HEK293 (cell line): ENCODE measurements around the gene BCL6B.

Experiments
- ELK4 ChIP-seq: IDR thresholded peaks from 2 replicates; pipeline ENCODE4 v1.6.1; 2011; ENCODE audit warnings: mild to moderate bottlenecking, low read depth, low read length, borderline replicate concordance
- MYNN ChIP-seq: fragments of 450-650 bp; formaldehyde crosslinking; IDR thresholded peaks from 2 replicates; pipeline ENCODE4 v1.5.1; 2016; ENCODE audit warnings: missing biosample characterization, missing genetic modification characterization, borderline replicate concordance
- REPIN1 ChIP-seq: fragments of 450-650 bp; formaldehyde crosslinking; IDR thresholded peaks from 2 replicates; pipeline ENCODE4 v1.5.1; 2017; ENCODE audit warnings: missing biosample characterization, missing genetic modification characterization, low read depth
- ZBTB11 ChIP-seq: fragments of 450-650 bp; formaldehyde crosslinking; conservative IDR thresholded peaks from 2 replicates; pipeline ENCODE4 v1.5.1; 2016; ENCODE audit warnings: low read depth, missing biosample characterization, missing genetic modification characterization
- ZNF132 ChIP-seq: fragments of 450-650 bp; formaldehyde crosslinking; IDR thresholded peaks from 2 replicates; pipeline ENCODE4 v1.5.1; 2017; ENCODE audit warnings: missing biosample characterization, missing genetic modification characterization, borderline replicate concordance
- ZNF184 ChIP-seq: fragments of 450-650 bp; IDR thresholded peaks from 2 replicates; pipeline ENCODE4 v1.5.1; 2018; ENCODE audit warnings: missing biosample characterization, mild to moderate bottlenecking, missing genetic modification characterization
- ZNF501 ChIP-seq: fragments of 450-650 bp; formaldehyde crosslinking; IDR thresholded peaks from 2 replicates; pipeline ENCODE4 v1.5.1; 2016; ENCODE audit warnings: missing biosample characterization, missing genetic modification characterization
- ZSCAN30 ChIP-seq: fragments of 450-650 bp; IDR thresholded peaks from 2 replicates; pipeline ENCODE4 v1.5.1; 2018; ENCODE audit warnings: missing biosample characterization, mild to moderate bottlenecking, missing genetic modification characterization, moderate library complexity
- TF ChIP-seq, protein P1 (sequence below): fragments of 450-650 bp; formaldehyde crosslinking; conservative IDR thresholded peaks from 2 replicates; pipeline ENCODE4 v1.5.1; 2016; ENCODE audit warnings: low read depth, missing biosample characterization, missing genetic modification characterization
- TF ChIP-seq, protein P2 (sequence below): fragments of 450-650 bp; formaldehyde crosslinking; IDR thresholded peaks from 2 replicates; pipeline ENCODE4 v1.5.1; 2016; ENCODE audit warnings: missing biosample characterization, missing genetic modification characterization
- TF ChIP-seq, protein P3 (sequence below): fragments of 450-650 bp; formaldehyde crosslinking; IDR thresholded peaks from 2 replicates; pipeline ENCODE4 v1.5.1; 2017; ENCODE audit warnings: missing biosample characterization, missing genetic modification characterization
- TF ChIP-seq, protein P4 (sequence below): fragments of 450-650 bp; formaldehyde crosslinking; IDR thresholded peaks from 2 replicates; pipeline ENCODE4 v1.5.1; 2016; ENCODE audit warnings: missing biosample characterization, missing genetic modification characterization
- TF ChIP-seq, protein P5 (sequence below): fragments of 450-650 bp; formaldehyde crosslinking; IDR thresholded peaks from 2 replicates; pipeline ENCODE4 v1.5.1; 2016; ENCODE audit warnings: missing biosample characterization, missing genetic modification characterization
- TF ChIP-seq, protein P6 (sequence below): fragments of 450-650 bp; formaldehyde crosslinking; IDR thresholded peaks from 2 replicates; pipeline ENCODE4 v1.5.1; 2016; ENCODE audit warnings: missing biosample characterization, missing genetic modification characterization
- TF ChIP-seq, protein P7 (sequence below): fragments of 450-650 bp; formaldehyde crosslinking; IDR thresholded peaks from 2 replicates; pipeline ENCODE4 v1.5.1; 2016; ENCODE audit warnings: missing biosample characterization, missing genetic modification characterization

The BCL6B gene

GRCh38 chr17:7043497-7044198 is 20.8 kb downstream of the BCL6B start, which contains the start of gene SLC16A11 (continued):
- TF ChIP-seq, protein P1, sequence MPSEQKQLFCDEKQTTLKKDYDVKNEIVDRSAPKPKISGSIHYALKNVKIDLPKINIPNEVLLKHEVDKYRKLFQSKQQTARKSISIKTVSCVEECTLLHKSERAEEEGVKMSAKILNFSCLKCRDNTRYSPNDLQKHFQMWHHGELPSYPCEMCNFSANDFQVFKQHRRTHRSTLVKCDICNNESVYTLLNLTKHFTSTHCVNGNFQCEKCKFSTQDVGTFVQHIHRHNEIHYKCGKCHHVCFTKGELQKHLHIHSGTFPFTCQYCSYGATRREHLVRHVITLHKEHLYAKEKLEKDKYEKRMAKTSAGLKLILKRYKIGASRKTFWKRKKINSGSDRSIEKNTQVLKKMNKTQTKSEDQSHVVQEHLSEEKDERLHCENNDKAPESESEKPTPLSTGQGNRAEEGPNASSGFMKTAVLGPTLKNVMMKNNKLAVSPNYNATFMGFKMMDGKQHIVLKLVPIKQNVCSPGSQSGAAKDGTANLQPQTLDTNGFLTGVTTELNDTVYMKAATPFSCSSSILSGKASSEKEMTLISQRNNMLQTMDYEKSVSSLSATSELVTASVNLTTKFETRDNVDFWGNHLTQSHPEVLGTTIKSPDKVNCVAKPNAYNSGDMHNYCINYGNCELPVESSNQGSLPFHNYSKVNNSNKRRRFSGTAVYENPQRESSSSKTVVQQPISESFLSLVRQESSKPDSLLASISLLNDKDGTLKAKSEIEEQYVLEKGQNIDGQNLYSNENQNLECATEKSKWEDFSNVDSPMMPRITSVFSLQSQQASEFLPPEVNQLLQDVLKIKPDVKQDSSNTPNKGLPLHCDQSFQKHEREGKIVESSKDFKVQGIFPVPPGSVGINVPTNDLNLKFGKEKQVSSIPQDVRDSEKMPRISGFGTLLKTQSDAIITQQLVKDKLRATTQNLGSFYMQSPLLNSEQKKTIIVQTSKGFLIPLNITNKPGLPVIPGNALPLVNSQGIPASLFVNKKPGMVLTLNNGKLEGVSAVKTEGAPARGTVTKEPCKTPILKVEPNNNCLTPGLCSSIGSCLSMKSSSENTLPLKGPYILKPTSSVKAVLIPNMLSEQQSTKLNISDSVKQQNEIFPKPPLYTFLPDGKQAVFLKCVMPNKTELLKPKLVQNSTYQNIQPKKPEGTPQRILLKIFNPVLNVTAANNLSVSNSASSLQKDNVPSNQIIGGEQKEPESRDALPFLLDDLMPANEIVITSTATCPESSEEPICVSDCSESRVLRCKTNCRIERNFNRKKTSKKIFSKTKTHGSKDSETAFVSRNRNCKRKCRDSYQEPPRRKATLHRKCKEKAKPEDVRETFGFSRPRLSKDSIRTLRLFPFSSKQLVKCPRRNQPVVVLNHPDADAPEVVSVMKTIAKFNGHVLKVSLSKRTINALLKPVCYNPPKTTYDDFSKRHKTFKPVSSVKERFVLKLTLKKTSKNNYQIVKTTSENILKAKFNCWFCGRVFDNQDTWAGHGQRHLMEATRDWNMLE (tag by site-specific recombination): no peak
- TF ChIP-seq ZSCAN30 (tag by site-specific recombination): no peak
- TF ChIP-seq, protein P2, sequence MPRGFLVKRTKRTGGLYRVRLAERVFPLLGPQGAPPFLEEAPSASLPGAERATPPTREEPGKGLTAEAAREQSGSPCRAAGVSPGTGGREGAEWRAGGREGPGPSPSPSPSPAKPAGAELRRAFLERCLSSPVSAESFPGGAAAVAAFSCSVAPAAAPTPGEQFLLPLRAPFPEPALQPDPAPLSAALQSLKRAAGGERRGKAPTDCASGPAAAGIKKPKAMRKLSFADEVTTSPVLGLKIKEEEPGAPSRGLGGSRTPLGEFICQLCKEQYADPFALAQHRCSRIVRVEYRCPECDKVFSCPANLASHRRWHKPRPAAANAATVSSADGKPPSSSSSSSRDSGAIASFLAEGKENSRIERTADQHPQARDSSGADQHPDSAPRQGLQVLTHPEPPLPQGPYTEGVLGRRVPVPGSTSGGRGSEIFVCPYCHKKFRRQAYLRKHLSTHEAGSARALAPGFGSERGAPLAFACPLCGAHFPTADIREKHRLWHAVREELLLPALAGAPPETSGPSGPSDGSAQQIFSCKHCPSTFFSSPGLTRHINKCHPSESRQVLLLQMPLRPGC: no peak; the same call in 1 of the 2 replicates
- TF ChIP-seq ZNF501 (tag by site-specific recombination): peak; percentile 61; the same call in 1 of the 2 replicates
- TF ChIP-seq, protein P3, sequence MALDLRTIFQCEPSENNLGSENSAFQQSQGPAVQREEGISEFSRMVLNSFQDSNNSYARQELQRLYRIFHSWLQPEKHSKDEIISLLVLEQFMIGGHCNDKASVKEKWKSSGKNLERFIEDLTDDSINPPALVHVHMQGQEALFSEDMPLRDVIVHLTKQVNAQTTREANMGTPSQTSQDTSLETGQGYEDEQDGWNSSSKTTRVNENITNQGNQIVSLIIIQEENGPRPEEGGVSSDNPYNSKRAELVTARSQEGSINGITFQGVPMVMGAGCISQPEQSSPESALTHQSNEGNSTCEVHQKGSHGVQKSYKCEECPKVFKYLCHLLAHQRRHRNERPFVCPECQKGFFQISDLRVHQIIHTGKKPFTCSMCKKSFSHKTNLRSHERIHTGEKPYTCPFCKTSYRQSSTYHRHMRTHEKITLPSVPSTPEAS (tag by site-specific recombination): no peak
- TF ChIP-seq, protein P4, sequence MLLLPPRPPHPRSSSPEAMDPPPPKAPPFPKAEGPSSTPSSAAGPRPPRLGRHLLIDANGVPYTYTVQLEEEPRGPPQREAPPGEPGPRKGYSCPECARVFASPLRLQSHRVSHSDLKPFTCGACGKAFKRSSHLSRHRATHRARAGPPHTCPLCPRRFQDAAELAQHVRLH (tag by site-specific recombination): no peak
- no peak for TF ChIP-seq MYNN (tag by site-specific recombination)
- TF ChIP-seq ZBTB11: no peak
- TF ChIP-seq REPIN1 (tag by site-specific recombination): no peak
- TF ChIP-seq ELK4: no peak
- TF ChIP-seq, protein P5, sequence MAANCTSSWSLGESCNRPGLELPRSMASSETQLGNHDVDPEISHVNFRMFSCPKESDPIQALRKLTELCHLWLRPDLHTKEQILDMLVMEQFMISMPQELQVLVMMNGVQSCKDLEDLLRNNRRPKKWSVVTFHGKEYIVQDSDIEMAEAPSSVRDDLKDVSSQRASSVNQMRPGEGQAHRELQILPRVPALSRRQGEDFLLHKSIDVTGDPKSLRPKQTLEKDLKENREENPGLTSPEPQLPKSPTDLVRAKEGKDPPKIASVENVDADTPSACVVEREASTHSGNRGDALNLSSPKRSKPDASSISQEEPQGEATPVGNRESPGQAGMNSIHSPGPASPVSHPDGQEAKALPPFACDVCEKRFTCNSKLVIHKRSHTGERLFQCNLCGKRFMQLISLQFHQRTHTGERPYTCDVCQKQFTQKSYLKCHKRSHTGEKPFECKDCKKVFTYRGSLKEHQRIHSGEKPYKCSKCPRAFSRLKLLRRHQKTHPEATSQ (tag by site-specific recombination): no peak
- TF ChIP-seq, protein P6, sequence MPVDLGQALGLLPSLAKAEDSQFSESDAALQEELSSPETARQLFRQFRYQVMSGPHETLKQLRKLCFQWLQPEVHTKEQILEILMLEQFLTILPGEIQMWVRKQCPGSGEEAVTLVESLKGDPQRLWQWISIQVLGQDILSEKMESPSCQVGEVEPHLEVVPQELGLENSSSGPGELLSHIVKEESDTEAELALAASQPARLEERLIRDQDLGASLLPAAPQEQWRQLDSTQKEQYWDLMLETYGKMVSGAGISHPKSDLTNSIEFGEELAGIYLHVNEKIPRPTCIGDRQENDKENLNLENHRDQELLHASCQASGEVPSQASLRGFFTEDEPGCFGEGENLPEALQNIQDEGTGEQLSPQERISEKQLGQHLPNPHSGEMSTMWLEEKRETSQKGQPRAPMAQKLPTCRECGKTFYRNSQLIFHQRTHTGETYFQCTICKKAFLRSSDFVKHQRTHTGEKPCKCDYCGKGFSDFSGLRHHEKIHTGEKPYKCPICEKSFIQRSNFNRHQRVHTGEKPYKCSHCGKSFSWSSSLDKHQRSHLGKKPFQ (tag by site-specific recombination): 0 out of 2 replicates have a peak, but pooled peaks have one; percentile 33
- TF ChIP-seq, protein P7, sequence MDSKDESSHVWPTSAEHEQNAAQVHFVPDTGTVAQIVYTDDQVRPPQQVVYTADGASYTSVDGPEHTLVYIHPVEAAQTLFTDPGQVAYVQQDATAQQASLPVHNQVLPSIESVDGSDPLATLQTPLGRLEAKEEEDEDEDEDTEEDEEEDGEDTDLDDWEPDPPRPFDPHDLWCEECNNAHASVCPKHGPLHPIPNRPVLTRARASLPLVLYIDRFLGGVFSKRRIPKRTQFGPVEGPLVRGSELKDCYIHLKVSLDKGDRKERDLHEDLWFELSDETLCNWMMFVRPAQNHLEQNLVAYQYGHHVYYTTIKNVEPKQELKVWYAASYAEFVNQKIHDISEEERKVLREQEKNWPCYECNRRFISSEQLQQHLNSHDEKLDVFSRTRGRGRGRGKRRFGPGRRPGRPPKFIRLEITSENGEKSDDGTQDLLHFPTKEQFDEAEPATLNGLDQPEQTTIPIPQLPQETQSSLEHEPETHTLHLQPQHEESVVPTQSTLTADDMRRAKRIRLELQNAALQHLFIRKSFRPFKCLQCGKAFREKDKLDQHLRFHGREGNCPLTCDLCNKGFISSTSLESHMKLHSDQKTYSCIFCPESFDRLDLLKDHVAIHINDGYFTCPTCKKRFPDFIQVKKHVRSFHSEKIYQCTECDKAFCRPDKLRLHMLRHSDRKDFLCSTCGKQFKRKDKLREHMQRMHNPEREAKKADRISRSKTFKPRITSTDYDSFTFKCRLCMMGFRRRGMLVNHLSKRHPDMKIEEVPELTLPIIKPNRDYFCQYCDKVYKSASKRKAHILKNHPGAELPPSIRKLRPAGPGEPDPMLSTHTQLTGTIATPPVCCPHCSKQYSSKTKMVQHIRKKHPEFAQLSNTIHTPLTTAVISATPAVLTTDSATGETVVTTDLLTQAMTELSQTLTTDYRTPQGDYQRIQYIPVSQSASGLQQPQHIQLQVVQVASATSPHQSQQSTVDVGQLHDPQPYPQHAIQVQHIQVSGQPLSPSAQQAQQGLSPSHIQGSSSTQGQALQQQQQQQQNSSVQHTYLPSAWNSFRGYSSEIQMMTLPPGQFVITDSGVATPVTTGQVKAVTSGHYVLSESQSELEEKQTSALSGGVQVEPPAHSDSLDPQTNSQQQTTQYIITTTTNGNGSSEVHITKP: peak; percentile 47
- no peak for TF ChIP-seq ZNF184 (tag by site-specific recombination)
- TF ChIP-seq ZNF132 (tag by site-specific recombination): no peak
